CD4-positive, alpha-beta T cell treated with Interferon gamma for 1 hour (primary cell): ENCODE results near the gene FCRLA.

Source experiments
- DNase-seq: peaks from one replicate; pipeline ENCODE4 v3.0.0-alpha.2; 2020

FCRLA gene

DNA sequence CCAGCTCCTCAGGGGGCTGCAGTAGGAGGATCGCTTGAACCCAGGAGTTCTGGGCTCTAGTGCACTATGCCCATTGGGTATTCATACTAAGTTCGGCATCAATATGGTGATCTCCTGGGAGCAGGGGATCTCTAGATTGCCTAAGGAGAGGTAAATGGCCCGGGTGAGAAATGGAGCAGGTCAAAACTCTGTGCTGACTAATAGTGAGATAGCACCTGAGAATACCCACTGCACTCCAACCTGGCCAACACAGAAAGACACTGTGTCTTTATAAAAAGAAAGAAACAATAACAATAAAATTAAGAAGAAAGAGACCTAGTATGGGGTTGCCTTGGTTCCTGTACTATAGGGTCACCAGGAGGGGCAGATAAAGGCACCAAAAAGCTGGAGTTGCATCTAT lies 28.8 kb downstream of the FCRLA start:
- DNase-seq = no peak

DNA sequence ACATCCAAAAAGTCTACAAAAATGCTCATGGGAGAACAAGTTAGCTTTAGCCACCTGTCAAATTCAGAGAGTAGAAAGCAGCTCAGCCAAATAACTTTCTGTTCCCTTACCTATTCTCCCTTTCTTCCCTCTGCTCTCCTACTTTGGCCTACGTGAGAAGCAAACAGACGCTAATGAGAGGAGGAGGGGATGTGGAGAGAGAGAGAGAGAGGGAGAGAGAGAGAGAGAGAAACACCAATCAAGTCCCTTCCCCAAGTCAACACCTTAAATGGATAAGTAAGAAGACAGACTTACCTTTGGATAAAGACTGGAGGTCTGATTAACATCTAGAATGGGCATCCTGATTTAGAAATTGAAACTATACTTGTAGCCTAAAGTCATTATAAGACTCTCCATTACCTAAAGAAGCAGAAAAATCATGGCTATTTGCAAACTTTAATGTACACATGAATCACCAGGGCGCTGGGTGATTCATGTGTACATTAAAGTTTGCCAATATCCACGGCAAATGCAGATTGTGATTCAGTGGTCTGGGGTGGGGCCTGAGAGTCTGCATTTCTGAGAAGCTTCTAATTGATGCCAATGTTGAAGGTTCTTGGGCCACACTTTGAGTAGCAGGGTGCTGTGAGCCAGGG lies 29.4 kb downstream of the FCRLA start:
- DNase-seq = no peak

DNA sequence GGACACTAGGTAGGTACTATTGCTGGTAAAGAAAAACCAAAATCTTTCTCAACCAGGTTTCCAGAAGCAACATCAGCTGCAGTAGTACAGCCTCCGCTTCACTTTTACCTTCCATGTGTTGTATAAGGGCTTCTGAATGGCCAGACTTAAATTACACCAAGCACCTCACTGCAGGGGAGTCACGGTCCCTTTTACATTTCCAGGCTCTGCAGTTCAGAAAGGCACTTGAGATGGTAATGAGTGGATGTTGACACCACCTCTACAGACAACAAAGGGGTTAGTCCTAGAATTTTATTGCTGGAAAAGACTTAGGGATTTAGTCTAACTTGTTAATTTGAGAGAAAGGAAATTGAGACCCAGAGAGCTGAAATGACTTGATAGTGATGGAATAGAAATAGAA lies 30.6 kb downstream of the FCRLA start:
- no peak for DNase-seq

DNA sequence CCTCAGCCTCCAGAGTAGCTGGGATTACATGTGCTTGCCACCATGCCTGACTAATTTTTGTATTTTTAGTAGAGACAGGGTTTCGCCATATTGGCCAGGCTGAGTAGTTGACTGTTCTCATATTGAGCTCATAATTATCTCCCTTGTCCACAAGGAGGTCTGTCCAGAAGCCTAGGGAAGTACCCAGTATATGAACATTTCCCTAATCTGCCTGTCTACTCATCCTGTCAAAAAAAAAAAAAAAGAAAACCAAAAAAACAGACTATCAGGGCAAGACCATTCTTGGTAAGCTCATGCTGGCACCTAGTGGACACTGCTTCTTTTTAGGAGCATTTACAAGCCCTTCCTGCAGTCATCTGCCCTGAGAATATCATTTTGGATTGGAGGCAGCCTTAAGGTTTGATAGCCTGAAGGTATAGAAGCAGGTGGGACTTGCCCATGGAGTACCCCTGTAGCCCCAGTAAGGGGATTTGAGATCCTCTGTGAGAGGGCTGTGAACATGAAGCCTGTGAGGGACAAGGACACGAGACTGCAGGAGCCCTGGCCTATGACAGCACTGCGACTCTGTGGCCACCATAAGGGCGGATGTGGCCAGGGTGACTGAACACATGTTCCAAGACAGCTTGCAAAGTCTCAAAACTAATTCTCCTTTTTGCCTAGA lies 31.7 kb downstream of the FCRLA start:
- peak; percentile 58 for DNase-seq

DNA sequence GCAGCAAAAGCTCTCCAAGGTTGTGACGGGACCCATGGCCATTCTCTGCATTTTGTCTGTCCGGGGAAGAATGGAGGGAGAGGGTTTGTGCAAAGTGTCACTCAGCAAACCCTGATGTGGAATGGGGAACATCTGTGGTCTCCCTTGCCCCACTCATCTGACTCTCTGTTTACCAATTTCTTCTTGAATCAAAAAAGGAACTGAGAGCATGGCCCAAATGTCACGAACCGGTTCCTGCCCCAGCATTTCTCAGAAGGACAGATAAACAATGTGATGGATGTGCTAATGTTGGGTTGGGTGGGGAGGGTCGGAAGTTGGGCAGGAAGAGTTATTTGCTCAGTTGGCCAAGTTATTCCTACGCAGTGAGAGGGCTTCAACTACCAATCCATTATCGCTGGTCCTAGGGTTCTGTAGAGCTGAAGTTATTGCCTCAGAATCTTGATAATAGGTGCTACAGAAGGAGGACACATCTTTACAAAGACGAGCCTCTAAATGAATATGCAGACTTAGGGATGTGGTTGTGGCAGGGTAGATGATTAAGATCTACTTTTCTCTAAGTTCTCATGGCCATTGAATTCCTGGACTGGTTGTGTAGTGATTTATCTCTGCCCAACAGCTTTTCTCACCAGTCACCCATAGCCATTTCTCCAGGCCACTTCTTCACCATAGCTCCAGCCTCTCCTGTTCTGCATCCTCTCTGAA lies 33.0 kb downstream of the FCRLA start:
- DNase-seq = peak; percentile 50

DNA sequence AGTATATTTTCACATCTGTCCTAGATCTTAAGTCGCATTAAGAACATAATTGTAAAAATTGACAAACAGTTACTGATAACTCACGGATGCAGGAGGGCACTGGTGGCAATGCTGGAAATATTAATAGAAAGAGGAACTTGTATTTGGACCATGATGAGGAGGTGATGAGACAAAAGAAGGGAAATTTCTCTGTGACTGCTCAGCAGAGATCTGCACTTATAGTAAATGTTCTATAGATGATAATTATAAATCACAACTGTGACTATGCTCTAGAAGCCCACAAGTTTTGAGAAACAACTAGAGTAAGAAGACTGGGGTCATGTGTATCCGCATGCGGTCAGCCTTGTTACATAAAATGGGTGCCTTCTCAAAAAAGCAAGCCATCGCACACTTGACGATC lies 33.9 kb downstream of the FCRLA start:
- DNase-seq = no peak

DNA sequence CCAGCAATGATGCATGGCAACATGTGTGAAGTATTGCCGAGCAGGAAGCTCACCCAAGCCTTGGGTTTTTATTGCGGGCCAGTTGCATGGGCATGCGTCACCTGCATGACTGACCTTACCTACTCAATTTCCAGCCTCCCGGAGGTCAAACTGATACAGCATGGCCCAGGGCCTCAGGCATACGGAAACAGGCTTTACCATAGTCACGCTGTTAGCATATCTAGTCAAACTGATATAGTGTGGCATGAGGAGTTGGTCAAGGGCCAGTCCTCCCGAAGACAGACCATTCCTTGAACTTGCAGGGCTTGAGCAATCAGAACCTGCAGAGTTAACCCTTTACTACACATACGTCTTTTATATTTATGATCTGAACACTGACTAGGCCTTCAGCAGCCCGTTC lies 36.2 kb downstream of the FCRLA start:
- DNase-seq = no peak

DNA sequence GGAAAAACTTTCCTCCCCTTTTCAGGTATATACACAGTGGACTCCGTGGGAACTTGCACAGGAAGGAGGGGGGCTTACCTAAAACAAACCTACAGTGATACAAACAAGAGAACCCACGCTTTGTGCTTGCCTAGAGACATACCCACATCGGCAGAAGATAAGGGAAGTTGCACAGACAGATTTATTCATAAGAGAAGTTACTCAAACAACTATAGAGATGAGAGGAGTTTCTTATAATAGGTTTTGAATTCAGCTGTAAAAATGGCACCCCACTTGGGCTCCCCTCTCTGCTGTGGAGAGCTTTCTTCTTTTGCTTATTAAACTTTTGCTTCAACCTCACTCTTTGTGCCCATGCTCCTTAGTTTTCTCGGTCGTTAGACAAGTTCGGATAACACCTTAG lies 40.8 kb downstream of the FCRLA start:
- DNase-seq = no peak

DNA sequence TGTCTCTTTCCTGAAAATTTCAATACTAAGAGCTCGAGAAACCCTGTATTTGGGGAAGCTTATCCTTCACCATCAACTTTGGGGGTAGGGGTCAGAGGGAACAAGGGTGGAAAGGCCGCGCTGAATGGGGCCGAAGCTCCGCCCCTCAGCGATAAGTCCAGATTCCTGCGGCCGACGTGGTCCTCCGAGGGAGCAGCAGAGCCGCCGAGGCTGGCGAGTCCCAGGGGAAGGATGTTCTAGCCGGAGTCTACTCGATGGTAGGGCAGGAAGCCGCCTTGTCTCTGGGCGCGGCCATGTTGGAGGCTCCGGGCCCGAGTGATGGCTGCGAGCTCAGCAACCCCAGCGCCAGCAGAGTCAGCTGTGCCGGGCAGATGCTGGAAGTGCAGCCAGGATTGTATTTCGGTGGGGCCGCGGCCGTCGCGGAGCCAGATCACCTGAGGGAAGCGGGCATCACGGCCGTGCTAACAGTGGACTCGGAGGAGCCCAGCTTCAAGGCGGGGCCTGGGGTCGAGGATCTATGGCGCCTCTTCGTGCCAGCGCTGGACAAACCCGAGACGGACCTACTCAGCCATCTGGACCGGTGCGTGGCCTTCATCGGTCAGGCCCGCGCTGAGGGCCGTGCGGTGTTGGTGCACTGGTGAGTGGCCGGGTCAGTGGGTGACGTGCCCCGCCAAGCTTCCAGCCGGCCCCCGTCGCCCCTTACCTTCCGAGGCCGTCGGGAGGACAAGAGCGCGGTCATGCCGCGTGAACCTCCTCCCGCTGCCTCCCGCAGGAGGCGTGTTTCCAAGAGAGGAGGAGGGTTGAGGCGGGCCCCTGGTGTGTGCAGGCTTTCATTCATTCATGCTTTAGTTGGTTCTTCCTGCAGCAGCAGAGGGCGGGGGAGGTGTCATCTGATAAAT lies 42.7 kb downstream of the FCRLA start, which contains the start of gene DUSP12:
DUSP12 (plus strand) TSS at position 278 of the 899 bp plus-strand sequence; CDS start at position 294, 16 bp downstream.
- DNase-seq = peak; percentile 90

DNA sequence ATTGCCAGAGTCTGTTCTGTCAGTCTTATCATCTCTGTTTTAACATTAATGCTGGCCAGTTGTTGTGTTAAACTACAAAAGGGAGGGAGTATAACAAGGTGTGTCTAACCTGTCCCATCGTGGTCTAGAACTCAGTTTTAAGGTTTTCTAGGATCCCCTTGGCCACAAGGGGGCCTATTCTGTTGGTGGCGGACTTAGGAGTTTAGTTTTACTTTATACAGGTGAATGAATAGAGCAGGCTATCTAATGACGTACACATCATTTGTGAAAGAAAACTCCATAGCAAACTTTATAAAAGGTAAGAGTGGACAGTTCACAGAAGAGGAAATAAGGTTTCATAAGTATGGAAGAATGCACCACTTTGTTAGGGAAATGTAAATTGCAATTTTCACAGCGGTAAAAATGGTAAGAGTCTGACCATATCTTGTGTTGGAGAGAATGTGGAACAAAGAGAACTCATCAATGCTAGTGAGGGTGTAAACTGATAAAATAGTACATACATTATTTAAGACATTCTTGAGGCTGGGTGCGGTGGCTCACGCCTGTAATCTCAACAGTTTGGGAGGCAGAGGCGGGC lies 56.6 kb downstream of the FCRLA start:
- peak; percentile 35 for DNase-seq
